Stimulated activated CD4-positive, alpha-beta T cell treated with anti-CD3 and anti-CD28 coated beads, Interleukin-15, amount 100 ng/mL, for 1 hour (primary cell): ENCODE measurements around the gene MAPK6.
A peak's percentile ranks its signal among the peaks of the same experiment; 100 is the strongest.

Source experiments
- DNase-seq, 2 donors: peaks; one replicate each; pipeline ENCODE4 v3.0.0-alpha.2; 2020; ENCODE audit warnings: low read depth in 1 of 2, low spot score in 1 of 2

The MAPK6 gene

GRCh38 chr15:52010633-52011595 lies 8.1 kb upstream of the MAPK6 start:
- DNase-seq = peak in 1 of 2 donors; percentile 10

GRCh38 chr15:52011711-52012144 lies 7.3 kb upstream of the MAPK6 start:
- no peak for DNase-seq

GRCh38 chr15:52012210-52012609 lies 6.8 kb upstream of the MAPK6 start:
- DNase-seq = no peak

- no peak for DNase-seq
These were observed 5.7 kb upstream of the MAPK6 start for GRCh38 chr15:52013151-52013791.

GRCh38 chr15:52014616-52015015 lies 4.4 kb upstream of the MAPK6 start:
- DNase-seq = no peak

- DNase-seq = no peak
These were observed 2.7 kb upstream of the MAPK6 start for GRCh38 chr15:52016316-52016715.

- DNase-seq = no peak
These were observed 775 bp upstream of the MAPK6 start for GRCh38 chr15:52018244-52018643.

GRCh38 chr15:52019394-52020220 lies 588 bp downstream of the MAPK6 start:
- DNase-seq = peak; percentile 35 to 43

- no peak for DNase-seq
These were observed 1.4 kb downstream of the MAPK6 start for GRCh38 chr15:52020221-52021085.

- peak; percentile 17 to 39 for DNase-seq
These were observed 2.2 kb downstream of the MAPK6 start for GRCh38 chr15:52021128-52021671.

- no peak for DNase-seq
These were observed 3.0 kb downstream of the MAPK6 start for GRCh38 chr15:52021892-52022540.

GRCh38 chr15:52023169-52023922 lies 4.3 kb downstream of the MAPK6 start:
- DNase-seq = no peak

GRCh38 chr15:52028431-52029093 lies 9.5 kb downstream of the MAPK6 start:
- DNase-seq = no peak

GRCh38 chr15:52030010-52030409 lies 11.0 kb downstream of the MAPK6 start:
- DNase-seq = no peak

GRCh38 chr15:52031556-52031955 lies 12.5 kb downstream of the MAPK6 start:
- DNase-seq = no peak

GRCh38 chr15:52037889-52038505 lies 19.0 kb downstream of the MAPK6 start:
- DNase-seq = no peak

GRCh38 chr15:52039925-52040781 lies 21.1 kb downstream of the MAPK6 start:
- DNase-seq = no peak
